HCT116 (cell line): ENCODE measurements around the gene METTL13. TPM values are rescaled to one million over a fixed set of nuclear protein-coding genes. Genes with fewer than 3 reads are reported as not detected.

ENCODE experiments used
- ATAC-seq: fragments of 200-7000 bp; cut with Tn5 transposase; 2 replicates; pipeline ENCODE4 v1.9.1; 2020; ENCODE audit warnings: mild to moderate bottlenecking, moderate library complexity
- Bru-seq: library from RNA; stranded (reverse); fragments of 400-500 nt; gene quantifications from one replicate; lab custom pipeline; 2021; lab: Mats Ljungman, UMichigan
- BruChase-seq, 2 experiments: library from RNA; stranded (reverse); fragments of 400-500 nt; gene quantifications; one replicate each; lab custom pipeline; 2021; lab: Mats Ljungman, UMichigan
- BruUV-seq: library from RNA; stranded (reverse); fragments of 400-500 nt; replicated peaks from 2 replicates; lab custom pipeline; 2021; lab: Mats Ljungman, UMichigan
- CTCF ChIA-PET: fragments of 300-600 bp; sonication (Branson Sonifier 250); formaldehyde crosslinking; loops from one replicate; lab custom pipeline; 2021; ENCODE audit warnings: antibody characterized with exemption; lab: Charles Lee
- POLR2A ChIA-PET: fragments of 300-600, 350-600 bp; sonication (Branson Sonifier 250); formaldehyde crosslinking; loops from one replicate; lab custom pipeline; 2021; ENCODE audit warnings: antibody characterized with exemption; lab: Charles Lee
- RAD21 ChIA-PET, 2 experiments: fragments of 300-600 bp; sonication (Branson Sonifier 250); formaldehyde crosslinking; loops; one replicate each; lab custom pipeline; 2023; ENCODE audit warnings: low total read pairs in 2 of 2; ENCODE audit not compliant: uncharacterized antibody in 2 of 2, unreplicated experiment in 2 of 2, low non-redundant PET in 1 of 2; lab: Charles Lee
- DNase-seq: peaks from one replicate; pipeline ENCODE4 v3.0.0-alpha.2; 2010; ENCODE audit warnings: low read depth, low spot score
- H2AFZ ChIP-seq: fragments of 200-600 bp; shearing (Covaris generic), sonication (generic); 2 replicates; pipeline ENCODE4 v1.6.1; 2017; ENCODE audit warnings: low read depth, mixed run types, mixed read lengths, antibody characterized with exemption, low read length; ENCODE audit not compliant: poor library complexity, severe bottlenecking
- H3K27ac ChIP-seq: 2 replicates; pipeline ENCODE4 v1.5.1; 2012; ENCODE audit warnings: low read depth, low read length
- H3K27me3 ChIP-seq: fragments of 200-600 bp; sonication (generic); 2 replicates; pipeline ENCODE4 v1.6.1; 2016; ENCODE audit warnings: mixed run types, low read length, mixed read lengths; ENCODE audit not compliant: insufficient read depth
- H3K36me3 ChIP-seq, 2 experiments: fragments of 200-500 bp in 1 of 2; fragments of 200-600 bp in 1 of 2; sonication (Bioruptor generic) in 1 of 2; sonication (generic) in 1 of 2; 2 replicates each; pipeline versions ENCODE4 v1.5.1 to v1.6.1; 2014 to 2016; ENCODE audit warnings: low read length in 2 of 2, inconsistent platforms in 1 of 2, mixed read lengths in 1 of 2, mixed run types in 1 of 2; ENCODE audit not compliant: insufficient read depth in 2 of 2, control insufficient read depth in 1 of 2
- H3K4me1 ChIP-seq, 2 experiments: fragments of 200-600 bp in 1 of 2; sonication (generic) in 1 of 2; 2 replicates each; pipeline versions ENCODE4 v1.5.1 to v1.6.1; 2012 to 2017; ENCODE audit warnings: low read length in 2 of 2, inconsistent platforms in 1 of 2, mild to moderate bottlenecking in 1 of 2, mixed read lengths in 1 of 2, mixed run types in 1 of 2, moderate library complexity in 1 of 2; ENCODE audit not compliant: insufficient read depth in 2 of 2, control insufficient read depth in 1 of 2
- H3K4me2 ChIP-seq: fragments of 200-600 bp; sonication (generic); 2 replicates; pipeline ENCODE4 v1.6.1; 2017; ENCODE audit warnings: mixed run types, low read length, mixed read lengths
- H3K4me3 ChIP-seq, 2 experiments: fragments of 200-600 bp in 1 of 2; sonication (generic) in 1 of 2; replicated peaks in 1 of 2; 2 replicates each; pipeline ENCODE4 v1.5.1; 2011 to 2016; ENCODE audit warnings: low read length in 2 of 2, control low read depth in 1 of 2, low read depth in 1 of 2, mild to moderate bottlenecking in 1 of 2, mixed read lengths in 1 of 2, mixed run types in 1 of 2
- H3K79me2 ChIP-seq: fragments of 200-600 bp; sonication (generic); 2 replicates; pipeline ENCODE4 v1.6.1; 2017; ENCODE audit warnings: mild to moderate bottlenecking, mixed run types, low read length, moderate library complexity, mixed read lengths; ENCODE audit not compliant: insufficient read depth
- H3K9ac ChIP-seq: fragments of 200-600 bp; sonication (generic); 2 replicates; pipeline ENCODE4 v1.6.1; 2016; ENCODE audit warnings: low read length, mixed read lengths
- H3K9me2 ChIP-seq: fragments of 200-600 bp; sonication (generic), shearing (Covaris generic); 2 replicates; pipeline ENCODE4 v1.6.1; 2017; ENCODE audit warnings: mixed run types, mild to moderate bottlenecking, moderate library complexity; ENCODE audit not compliant: insufficient read depth
- H3K9me3 ChIP-seq, 2 experiments: fragments of 200-500 bp in 1 of 2; fragments of 200-600 bp in 1 of 2; sonication (Bioruptor generic) in 1 of 2; sonication (generic) in 1 of 2; 2 replicates each; pipeline ENCODE4 v1.6.1; 2014 to 2017; ENCODE audit warnings: low read length in 2 of 2, mixed read lengths in 2 of 2, inconsistent platforms in 1 of 2, low read depth in 1 of 2, mild to moderate bottlenecking in 1 of 2, mixed run types in 1 of 2, moderate library complexity in 1 of 2; ENCODE audit not compliant: control insufficient read depth in 1 of 2, insufficient read depth in 1 of 2
- H4K20me1 ChIP-seq: fragments of 200-600 bp; sonication (generic), shearing (Covaris generic); 2 replicates; pipeline ENCODE4 v1.6.1; 2017; ENCODE audit warnings: mixed run types, mild to moderate bottlenecking, moderate library complexity; ENCODE audit not compliant: insufficient read depth
- CBX3 ChIP-seq: IDR thresholded peaks from 2 replicates; pipeline ENCODE4 v1.6.1; 2012; ENCODE audit warnings: low read depth
- CEBPB ChIP-seq: IDR thresholded peaks from 2 replicates; pipeline ENCODE4 v1.6.1; 2012; ENCODE audit warnings: low read depth
- EZH2phosphoT487 ChIP-seq: fragments of 200-600 bp; IDR thresholded peaks from 2 replicates; pipeline ENCODE4 v1.6.1; 2018; ENCODE audit warnings: antibody characterized with exemption, borderline replicate concordance
- FOSL1 ChIP-seq: IDR thresholded peaks from 2 replicates; pipeline ENCODE4 v1.6.1; 2012; ENCODE audit warnings: low read depth
- POLR2A ChIP-seq: IDR thresholded peaks from 2 replicates; pipeline ENCODE4 v1.7.0; 2011; ENCODE audit warnings: borderline replicate concordance; ENCODE audit not compliant: insufficient read depth, insufficient read length; ENCODE audit errors: extremely low read depth
- POLR2AphosphoS5 ChIP-seq: IDR thresholded peaks from 2 replicates; pipeline ENCODE4 v1.6.1; 2011; ENCODE audit warnings: mild to moderate bottlenecking, low read depth, low read length, moderate library complexity
- RAD21 ChIP-seq: IDR thresholded peaks from 2 replicates; pipeline ENCODE4 v1.6.1; 2012; ENCODE audit warnings: low read depth, mild to moderate bottlenecking
- SIN3A ChIP-seq: IDR thresholded peaks from 2 replicates; pipeline ENCODE4 v1.6.1; 2012; ENCODE audit warnings: low read depth
- SRF ChIP-seq: IDR thresholded peaks from 2 replicates; pipeline ENCODE4 v1.6.1; 2012; ENCODE audit warnings: low read depth
- TCF7L2 ChIP-seq: IDR thresholded peaks from 2 replicates; pipeline ENCODE4 v1.7.0; 2011; ENCODE audit warnings: borderline replicate concordance, inconsistent platforms; ENCODE audit not compliant: insufficient read depth, insufficient read length; ENCODE audit errors: extremely low read depth
- YY1 ChIP-seq: IDR thresholded peaks from 2 replicates; pipeline ENCODE4 v1.6.1; 2011; ENCODE audit warnings: low read length, low read depth, moderate library complexity, mild to moderate bottlenecking; ENCODE audit not compliant: insufficient replicate concordance; ENCODE audit errors: extremely low read depth
- intact Hi-C: fragments of 100-400 bp; cut with micrococcal nuclease; formaldehyde crosslinking; loops from 2 replicates; pipeline ENCODE4 v1.10.0; 2022
- long read RNA-seq: library from polyadenylated mRNA; unstranded; transcript quantifications from one replicate; pipeline ENCODE4 v2.0.0, GENCODE V29; 2021; ENCODE audit not compliant: unreplicated experiment
- polyA plus RNA-seq: library from polyadenylated mRNA; unstranded; fragments of >200 nt; gene quantifications from 2 replicates; pipeline ENCODE4 v1.2.1, GENCODE V29; 2012; ENCODE audit warnings: missing spikeins
- total RNA-seq: library from RNA; stranded (reverse); gene quantifications from one replicate; pipeline ENCODE4 v1.2.1, GENCODE V29; 2021; ENCODE audit not compliant: unreplicated experiment
- TF ChIP-seq, protein P1 (sequence below), 3 experiments: fragments of 200-600 bp in 1 of 3; sonication (generic) in 1 of 3; IDR thresholded peaks in 2 of 3; conservative IDR thresholded peaks in 1 of 3; 2 replicates each; pipeline ENCODE4 v1.5.1; 2012 to 2017; ENCODE audit warnings: low read depth in 2 of 3, low read length in 2 of 3, antibody characterized with exemption in 1 of 3, borderline replicate concordance in 1 of 3, control low read depth in 1 of 3, mild to moderate bottlenecking in 1 of 3, mixed read lengths in 1 of 3, mixed run types in 1 of 3, moderate library complexity in 1 of 3; ENCODE audit not compliant: insufficient read depth in 1 of 3
- TF ChIP-seq, protein P2 (sequence below): IDR thresholded peaks from 2 replicates; pipeline ENCODE4 v1.6.1; 2012; ENCODE audit warnings: low read depth
- TF ChIP-seq, protein P3 (sequence below): IDR thresholded peaks from 2 replicates; pipeline ENCODE4 v1.6.1; 2012
- TF ChIP-seq, protein P4 (sequence below): IDR thresholded peaks from 2 replicates; pipeline ENCODE4 v1.6.1; 2012

METTL13 gene, protein sequence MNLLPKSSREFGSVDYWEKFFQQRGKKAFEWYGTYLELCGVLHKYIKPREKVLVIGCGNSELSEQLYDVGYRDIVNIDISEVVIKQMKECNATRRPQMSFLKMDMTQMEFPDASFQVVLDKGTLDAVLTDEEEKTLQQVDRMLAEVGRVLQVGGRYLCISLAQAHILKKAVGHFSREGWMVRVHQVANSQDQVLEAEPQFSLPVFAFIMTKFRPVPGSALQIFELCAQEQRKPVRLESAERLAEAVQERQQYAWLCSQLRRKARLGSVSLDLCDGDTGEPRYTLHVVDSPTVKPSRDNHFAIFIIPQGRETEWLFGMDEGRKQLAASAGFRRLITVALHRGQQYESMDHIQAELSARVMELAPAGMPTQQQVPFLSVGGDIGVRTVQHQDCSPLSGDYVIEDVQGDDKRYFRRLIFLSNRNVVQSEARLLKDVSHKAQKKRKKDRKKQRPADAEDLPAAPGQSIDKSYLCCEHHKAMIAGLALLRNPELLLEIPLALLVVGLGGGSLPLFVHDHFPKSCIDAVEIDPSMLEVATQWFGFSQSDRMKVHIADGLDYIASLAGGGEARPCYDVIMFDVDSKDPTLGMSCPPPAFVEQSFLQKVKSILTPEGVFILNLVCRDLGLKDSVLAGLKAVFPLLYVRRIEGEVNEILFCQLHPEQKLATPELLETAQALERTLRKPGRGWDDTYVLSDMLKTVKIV
- total RNA-seq (33.9 TPM), Bru-seq, nascent RNA (percentile 75 among the genes with signal in this experiment), BruChase-seq, experiment 1, labeled RNA remaining after a 6-hour chase (percentile 76 among the genes with signal in this experiment), BruChase-seq, experiment 2, labeled RNA remaining after a 2-hour chase (percentile 85 among the genes with signal in this experiment)
- polyA plus RNA-seq: 27.8 and 29.2 TPM in 2 replicates
- long read RNA-seq, transcript METTL13-201 (8 exons, 3,327 nt): major isoform, 63 of 105 reads
- long read RNA-seq, transcript METTL13-202 (8 exons, 3,022 nt): minor isoform, 8 of 105 reads
- long read RNA-seq, partial matches to known transcripts: 13 of 105 reads
- long read RNA-seq, other reads (novel, unspliced or antisense): 21 of 105 reads

DNA sequence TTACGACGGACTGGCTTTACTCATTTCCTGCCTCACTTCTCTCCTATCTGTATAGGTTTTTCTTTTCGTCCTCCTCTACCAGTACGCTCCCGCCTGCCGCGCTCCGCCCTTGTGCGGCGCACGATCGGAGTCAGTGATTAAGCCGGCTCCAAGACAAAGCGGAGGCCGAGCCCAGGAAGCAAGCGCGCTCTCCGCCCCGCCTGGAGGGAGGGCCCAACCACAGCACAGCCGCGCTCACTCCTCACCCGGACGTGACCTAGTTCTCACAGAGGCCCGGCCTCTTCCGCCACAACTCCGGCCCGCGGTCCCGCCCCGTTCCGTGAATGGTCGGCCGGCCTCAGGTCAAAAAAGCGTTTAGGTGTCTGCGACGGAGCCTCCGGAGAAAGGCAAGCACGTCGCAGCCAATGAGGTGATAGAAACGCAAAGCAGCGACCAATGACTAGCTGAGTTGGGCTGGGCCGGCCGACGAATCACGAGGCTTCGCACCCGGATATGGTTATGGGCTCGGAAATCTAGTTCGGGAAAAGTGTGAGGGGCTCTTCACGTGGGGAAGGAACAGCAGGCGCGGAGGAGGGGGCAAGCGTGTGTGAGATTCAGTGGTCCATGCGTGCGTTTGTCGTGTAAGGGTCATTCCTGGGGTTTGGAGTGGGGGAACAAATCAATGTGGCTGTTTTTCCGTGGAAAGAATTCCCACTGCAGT is at the start of gene METTL13:
TSS of gene METTL13 (plus strand) at position 485 of the 700 bp plus-strand sequence. CDS start 308 bp downstream, outside the sequence.
- intact Hi-C loops: loop anchor here (5.0 kb wide), 2 partner anchors 39 to 134 kb away; partner anchors contain the start of gene VAMP4
- Histone ChIP-seq H3K36me3 (peaks cover 11 to 16% of the 10 kb centered on the region in 2 experiments; a peak in 3 of 4 replicates), H3K27me3 (no peaks in the 10 kb centered on the region), H3K4me1 (peaks cover 5 to 18% of the 10 kb centered on the region in 2 experiments; a peak in 2 of 4 replicates), H3K4me3 (peak within 1 kb of the TSS; percentile 98), H3K9me2 (no peaks in the 10 kb centered on the region), H2AFZ (peak within 1 kb of the TSS; percentile 56), H4K20me1 (no peaks in the 10 kb centered on the region), H3K79me2 (peaks cover 48% of the 10 kb centered on the region), H3K27ac (peak within 1 kb of the TSS; percentile 73), H3K9ac (peak within 1 kb of the TSS; percentile 96), H3K4me2 (peak within 1 kb of the TSS; percentile 71), H3K9me3 (no peaks in the 10 kb centered on the region)
- BruUV-seq: no TSS peak
- ATAC-seq (peak; percentile 98), DNase-seq (peak; percentile 98)
- CTCF ChIA-PET: interaction anchor here (1.0 to 1.3 kb wide), 2 partner anchors 19 to 136 kb away, joined by 3 to 4 read pairs; no protein-coding TSS in a partner anchor
- POLR2A ChIA-PET: interaction anchor here (0.7 to 1.0 kb wide), 3 partner anchors 15 to 39 kb away, joined by 3 to 6 read pairs (median 3); partner anchors contain the start of gene VAMP4
- RAD21 ChIA-PET: interaction anchor here in 1 of 2 experiments (0.7 to 0.9 kb wide), 2 partner anchors 138 to 751 kb away, joined by 3 to 4 read pairs; partner anchors contain the start of gene SUCO
- TF ChIP-seq EZH2phosphoT487: no peak
- TF ChIP-seq FOSL1: no peak
- TF ChIP-seq, protein P1, sequence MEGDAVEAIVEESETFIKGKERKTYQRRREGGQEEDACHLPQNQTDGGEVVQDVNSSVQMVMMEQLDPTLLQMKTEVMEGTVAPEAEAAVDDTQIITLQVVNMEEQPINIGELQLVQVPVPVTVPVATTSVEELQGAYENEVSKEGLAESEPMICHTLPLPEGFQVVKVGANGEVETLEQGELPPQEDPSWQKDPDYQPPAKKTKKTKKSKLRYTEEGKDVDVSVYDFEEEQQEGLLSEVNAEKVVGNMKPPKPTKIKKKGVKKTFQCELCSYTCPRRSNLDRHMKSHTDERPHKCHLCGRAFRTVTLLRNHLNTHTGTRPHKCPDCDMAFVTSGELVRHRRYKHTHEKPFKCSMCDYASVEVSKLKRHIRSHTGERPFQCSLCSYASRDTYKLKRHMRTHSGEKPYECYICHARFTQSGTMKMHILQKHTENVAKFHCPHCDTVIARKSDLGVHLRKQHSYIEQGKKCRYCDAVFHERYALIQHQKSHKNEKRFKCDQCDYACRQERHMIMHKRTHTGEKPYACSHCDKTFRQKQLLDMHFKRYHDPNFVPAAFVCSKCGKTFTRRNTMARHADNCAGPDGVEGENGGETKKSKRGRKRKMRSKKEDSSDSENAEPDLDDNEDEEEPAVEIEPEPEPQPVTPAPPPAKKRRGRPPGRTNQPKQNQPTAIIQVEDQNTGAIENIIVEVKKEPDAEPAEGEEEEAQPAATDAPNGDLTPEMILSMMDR (IDR thresholded peaks at IDR 0.05 in 2 of 3, conservative IDR thresholded peaks at IDR 0.05 in 1 of 3; ENCODE audit: borderline replicate concordance in 1 of 3, insufficient read depth in 1 of 3, low read depth in 2 of 3, low read length in 2 of 3): no peak
- no peak for TF ChIP-seq RAD21
- TF ChIP-seq, protein P2, sequence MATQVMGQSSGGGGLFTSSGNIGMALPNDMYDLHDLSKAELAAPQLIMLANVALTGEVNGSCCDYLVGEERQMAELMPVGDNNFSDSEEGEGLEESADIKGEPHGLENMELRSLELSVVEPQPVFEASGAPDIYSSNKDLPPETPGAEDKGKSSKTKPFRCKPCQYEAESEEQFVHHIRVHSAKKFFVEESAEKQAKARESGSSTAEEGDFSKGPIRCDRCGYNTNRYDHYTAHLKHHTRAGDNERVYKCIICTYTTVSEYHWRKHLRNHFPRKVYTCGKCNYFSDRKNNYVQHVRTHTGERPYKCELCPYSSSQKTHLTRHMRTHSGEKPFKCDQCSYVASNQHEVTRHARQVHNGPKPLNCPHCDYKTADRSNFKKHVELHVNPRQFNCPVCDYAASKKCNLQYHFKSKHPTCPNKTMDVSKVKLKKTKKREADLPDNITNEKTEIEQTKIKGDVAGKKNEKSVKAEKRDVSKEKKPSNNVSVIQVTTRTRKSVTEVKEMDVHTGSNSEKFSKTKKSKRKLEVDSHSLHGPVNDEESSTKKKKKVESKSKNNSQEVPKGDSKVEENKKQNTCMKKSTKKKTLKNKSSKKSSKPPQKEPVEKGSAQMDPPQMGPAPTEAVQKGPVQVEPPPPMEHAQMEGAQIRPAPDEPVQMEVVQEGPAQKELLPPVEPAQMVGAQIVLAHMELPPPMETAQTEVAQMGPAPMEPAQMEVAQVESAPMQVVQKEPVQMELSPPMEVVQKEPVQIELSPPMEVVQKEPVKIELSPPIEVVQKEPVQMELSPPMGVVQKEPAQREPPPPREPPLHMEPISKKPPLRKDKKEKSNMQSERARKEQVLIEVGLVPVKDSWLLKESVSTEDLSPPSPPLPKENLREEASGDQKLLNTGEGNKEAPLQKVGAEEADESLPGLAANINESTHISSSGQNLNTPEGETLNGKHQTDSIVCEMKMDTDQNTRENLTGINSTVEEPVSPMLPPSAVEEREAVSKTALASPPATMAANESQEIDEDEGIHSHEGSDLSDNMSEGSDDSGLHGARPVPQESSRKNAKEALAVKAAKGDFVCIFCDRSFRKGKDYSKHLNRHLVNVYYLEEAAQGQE: no peak
- TF ChIP-seq SIN3A: peak; percentile 85; the same call in 1 of the 2 replicates
- TF ChIP-seq, protein P3, sequence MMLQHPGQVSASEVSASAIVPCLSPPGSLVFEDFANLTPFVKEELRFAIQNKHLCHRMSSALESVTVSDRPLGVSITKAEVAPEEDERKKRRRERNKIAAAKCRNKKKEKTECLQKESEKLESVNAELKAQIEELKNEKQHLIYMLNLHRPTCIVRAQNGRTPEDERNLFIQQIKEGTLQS: no peak
- TF ChIP-seq POLR2A: peak; percentile 70
- peak; percentile 79 for TF ChIP-seq POLR2AphosphoS5
- TF ChIP-seq, protein P4, sequence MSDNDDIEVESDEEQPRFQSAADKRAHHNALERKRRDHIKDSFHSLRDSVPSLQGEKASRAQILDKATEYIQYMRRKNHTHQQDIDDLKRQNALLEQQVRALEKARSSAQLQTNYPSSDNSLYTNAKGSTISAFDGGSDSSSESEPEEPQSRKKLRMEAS: peak; percentile 89
- TF ChIP-seq SRF: peak; percentile 94
- TF ChIP-seq YY1: peak; percentile 43
- peak; percentile 76 for TF ChIP-seq TCF7L2
- no peak for TF ChIP-seq CEBPB
- TF ChIP-seq CBX3: peak; percentile 76; the same call in 1 of the 2 replicates
